Right atrium auricular region (tissue), 2 donors: ENCODE measurements around the gene CHIC2. TPM values are rescaled to one million over a fixed set of nuclear protein-coding genes. Genes with fewer than 3 reads are reported as not detected.

Source experiments
- DNase-seq: peaks from one replicate; pipeline ENCODE4 v3.0.0-alpha.2; 2019; ENCODE audit warnings: low spot score
- H3K27ac ChIP-seq, 2 donors: fragments of 200-600 bp; sonication (generic); 1 replicate in 1 of 2; 2 replicates in 1 of 2; pipeline ENCODE4 v1.5.1; 2016 to 2019
- H3K27me3 ChIP-seq, 2 donors: fragments of 200-600 bp; sonication (generic); one replicate each; pipeline versions ENCODE4 v1.5.1 to v1.6.0; 2017 to 2019
- H3K36me3 ChIP-seq: fragments of 200-600 bp; sonication (generic); one replicate; pipeline ENCODE4 v1.5.1; 2016
- H3K4me1 ChIP-seq, 2 donors: fragments of 200-600 bp; sonication (generic); one replicate each; pipeline versions ENCODE4 v1.5.1 to v1.6.0; 2017 to 2019
- H3K4me3 ChIP-seq, 2 donors: fragments of 200-600 bp; sonication (generic); 1 replicate in 1 of 2; 2 replicates in 1 of 2; pipeline ENCODE4 v1.5.1; 2017 to 2019; ENCODE audit warnings: mild to moderate bottlenecking in 1 of 2, moderate library complexity in 1 of 2
- H3K9me3 ChIP-seq, 2 donors: fragments of 200-600 bp; sonication (generic); one replicate each; pipeline ENCODE4 v1.5.1; 2019
- CTCF ChIP-seq, 2 donors: fragments of 200-600 bp; sonication (generic); IDR thresholded peaks; one replicate each; pipeline ENCODE4 v1.5.1; 2019; ENCODE audit warnings: antibody characterized with exemption in 2 of 2
- total RNA-seq, 2 donors: library from RNA; depleted of rRNA; stranded (reverse); fragments of >200 nt; gene quantifications; one replicate each; pipeline ENCODE4 v1.1.0, GENCODE V29; 2016

CHIC2 gene
- total RNA-seq, 2 donors from 2014 or later, result 10.6 to 18.7 TPM

GRCh38 chr4:54099748-54100574 is 35.6 kb upstream of the CHIC2 start, which contains the start of gene GSX2:
Gene GSX2 (plus strand): TSS chr4:54100163. CDS start chr4:54100345, 182 bp downstream.
- TF ChIP-seq CTCF (IDR thresholded peaks at IDR 0.05), result no peak
- H3K9me3 ChIP-seq, result no peaks in the 10 kb centered on the region
- DNase-seq, result peak; percentile 74
- H3K4me1 ChIP-seq, result peaks cover 0 to 37% of the 10 kb centered on the region in 2 donors
- H3K4me3 ChIP-seq, result peak within 1 kb of the TSS; percentile 26 to 46
- no peaks in the 10 kb centered on the region for H3K36me3 ChIP-seq
- peaks cover 14 to 35% of the 10 kb centered on the region in 2 donors for H3K27me3 ChIP-seq
- H3K27ac ChIP-seq, result no peak within 1 kb of the TSS

- no peak for DNase-seq
- TF ChIP-seq CTCF (IDR thresholded peaks at IDR 0.05), result no peak
These were observed 34.9 kb upstream of the CHIC2 start for GRCh38 chr4:54099287-54099747.

GRCh38 chr4:54098375-54098774 is 34.0 kb upstream of the CHIC2 start:
- Histone ChIP-seq H3K36me3 (no peaks in the 10 kb centered on the region), H3K27me3 (peaks cover 14 to 42% of the 10 kb centered on the region in 2 donors), H3K4me3 (no peak overlapping the region), H3K4me1 (peaks cover 0 to 28% of the 10 kb centered on the region in 2 donors), H3K9me3 (no peaks in the 10 kb centered on the region), H3K27ac (no peak overlapping the region)
- TF ChIP-seq CTCF (IDR thresholded peaks at IDR 0.05), result no peak
- no peak for DNase-seq

More at GRCh38 chr4:54099287-54099747, 34.9 kb upstream of the CHIC2 start:
- H3K9me3 ChIP-seq, result no peaks in the 10 kb centered on the region
- H3K27me3 ChIP-seq, result peaks cover 14 to 42% of the 10 kb centered on the region in 2 donors
- H3K36me3 ChIP-seq, result no peaks in the 10 kb centered on the region
- H3K27ac ChIP-seq, result no peak overlapping the region
- H3K4me1 ChIP-seq, result peaks cover 0 to 37% of the 10 kb centered on the region in 2 donors
- peak overlapping the region in 1 of 2 donors; percentile 46 for H3K4me3 ChIP-seq

- H3K36me3 ChIP-seq, result no peaks in the 10 kb centered on the region
- TF ChIP-seq CTCF (IDR thresholded peaks at IDR 0.05), result no peak
- H3K4me1 ChIP-seq, result peaks cover 0 to 31% of the 10 kb centered on the region in 2 donors
- no peak overlapping the region for H3K27ac ChIP-seq
- no peak overlapping the region for H3K4me3 ChIP-seq
- no peaks in the 10 kb centered on the region for H3K9me3 ChIP-seq
- H3K27me3 ChIP-seq, result peaks cover 14 to 46% of the 10 kb centered on the region in 2 donors
- DNase-seq, result no peak
These were observed 32.7 kb upstream of the CHIC2 start for GRCh38 chr4:54097152-54097551.

- Histone ChIP-seq H3K4me1 (peaks cover 0 to 36% of the 10 kb centered on the region in 2 donors), H3K4me3 (no peak overlapping the region), H3K36me3 (no peaks in the 10 kb centered on the region), H3K27me3 (peaks cover 14 to 39% of the 10 kb centered on the region in 2 donors), H3K27ac (no peak overlapping the region), H3K9me3 (no peaks in the 10 kb centered on the region)
- no peak for TF ChIP-seq CTCF (IDR thresholded peaks at IDR 0.05)
- no peak for DNase-seq
These were observed 32.0 kb upstream of the CHIC2 start for GRCh38 chr4:54096295-54096962.
